Effector memory CD4-positive, alpha-beta T cell (primary cell): ENCODE results near the gene GPRIN2.

Experiments
- DNase-seq, 3 donors: peaks; one replicate each; pipeline ENCODE4 v3.0.0-alpha.2; 2020
- H3K27ac ChIP-seq: 2 replicates; pipeline ENCODE4 v1.7.0; 2013; ENCODE audit warnings: mild to moderate bottlenecking, low read length, moderate library complexity; ENCODE audit not compliant: insufficient read depth, poor library complexity, severe bottlenecking
- H3K27me3 ChIP-seq: replicated peaks from 2 replicates; pipeline ENCODE4 v1.7.0; 2013; ENCODE audit warnings: mild to moderate bottlenecking, low read length; ENCODE audit not compliant: insufficient read depth, control insufficient read depth, poor library complexity, severe bottlenecking
- H3K36me3 ChIP-seq: 2 replicates; pipeline ENCODE4 v1.7.0; 2013; ENCODE audit warnings: mild to moderate bottlenecking, low read length, moderate library complexity; ENCODE audit not compliant: control insufficient read depth, insufficient read depth
- H3K4me1 ChIP-seq: 2 replicates; pipeline ENCODE4 v1.7.0; 2013; ENCODE audit warnings: low read length, mild to moderate bottlenecking; ENCODE audit not compliant: control insufficient read depth, insufficient read depth, poor library complexity, severe bottlenecking
- H3K4me3 ChIP-seq: 2 replicates; pipeline ENCODE4 v1.7.0; 2013; ENCODE audit warnings: low read length, low read depth, mild to moderate bottlenecking; ENCODE audit not compliant: insufficient read depth, poor library complexity, severe bottlenecking
- H3K9me3 ChIP-seq: 2 replicates; pipeline ENCODE4 v1.7.0; 2013; ENCODE audit warnings: mild to moderate bottlenecking, low read length, moderate library complexity; ENCODE audit not compliant: control insufficient read depth

GPRIN2 gene

DNA sequence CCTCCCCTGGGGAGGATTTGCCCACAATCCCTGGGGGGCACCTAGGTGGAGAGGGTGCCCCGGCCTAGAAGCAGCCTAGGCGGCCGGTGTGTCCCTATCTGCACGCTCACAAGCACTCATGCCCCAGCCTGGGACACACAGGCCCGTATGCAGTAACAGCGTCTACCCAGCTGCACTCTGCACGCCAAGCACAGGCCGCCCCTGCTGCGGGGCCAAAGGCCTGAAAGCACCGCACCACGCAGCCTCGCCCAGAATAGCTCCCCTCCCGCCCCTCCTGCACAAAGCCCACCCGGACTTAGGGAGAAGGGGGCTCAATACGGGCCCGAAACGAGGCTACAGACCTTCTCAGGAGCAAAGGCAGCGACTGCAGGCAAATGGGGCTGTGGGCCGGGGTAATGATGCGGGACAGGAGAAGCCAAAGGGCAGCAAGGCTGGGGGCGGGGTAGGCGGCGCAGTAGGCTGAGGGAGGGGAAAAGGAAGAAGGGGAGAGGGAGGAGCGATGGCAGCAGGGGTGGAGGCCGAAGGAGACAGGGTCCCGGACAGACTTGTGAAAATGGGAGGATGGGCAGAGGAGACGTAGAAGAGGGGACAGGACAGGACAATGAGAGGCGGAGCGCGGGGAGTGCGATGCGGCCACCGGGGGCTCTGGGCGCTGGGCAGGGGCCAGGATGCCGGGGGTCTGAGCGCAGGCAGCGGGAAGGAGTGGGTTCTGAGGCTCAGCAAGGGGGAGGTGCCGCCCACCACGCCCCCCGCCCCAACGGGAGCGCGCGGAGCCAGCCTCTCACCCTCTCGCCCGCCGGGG lies 544 bp downstream of the GPRIN2 start:
- Histone ChIP-seq H3K4me1 (no peaks in the 10 kb centered on the region), H3K27me3 (peaks cover 24% of the 10 kb centered on the region), H3K36me3 (no peaks in the 10 kb centered on the region), H3K9me3 (no peaks in the 10 kb centered on the region), H3K4me3 (no peak overlapping the region), H3K27ac (no peak overlapping the region)
- DNase-seq, result no peak

GRCh38 chr10:46555366-46555712 lies 1.1 kb downstream of the GPRIN2 start:
- H3K4me1 ChIP-seq, result no peaks in the 10 kb centered on the region
- no peaks in the 10 kb centered on the region for H3K9me3 ChIP-seq
- H3K4me3 ChIP-seq, result no peak overlapping the region
- no peaks in the 10 kb centered on the region for H3K36me3 ChIP-seq
- DNase-seq, result no peak
- H3K27me3 ChIP-seq, result peaks cover 24% of the 10 kb centered on the region
- no peak overlapping the region for H3K27ac ChIP-seq

- no peaks in the 10 kb centered on the region for H3K36me3 ChIP-seq
- H3K4me3 ChIP-seq, result no peak overlapping the region
- no peak overlapping the region for H3K27ac ChIP-seq
- H3K9me3 ChIP-seq, result no peaks in the 10 kb centered on the region
- H3K27me3 ChIP-seq, result peaks cover 24% of the 10 kb centered on the region
- no peaks in the 10 kb centered on the region for H3K4me1 ChIP-seq
- DNase-seq, result no peak
These were observed 2.2 kb downstream of the GPRIN2 start for GRCh38 chr10:46554166-46554781.

- Histone ChIP-seq H3K27me3 (peaks cover 24% of the 10 kb centered on the region), H3K27ac (no peak overlapping the region), H3K4me3 (no peak overlapping the region), H3K36me3 (no peaks in the 10 kb centered on the region), H3K9me3 (no peaks in the 10 kb centered on the region), H3K4me1 (no peaks in the 10 kb centered on the region)
- no peak for DNase-seq
These were observed 3.0 kb downstream of the GPRIN2 start for GRCh38 chr10:46553238-46554049.

DNA sequence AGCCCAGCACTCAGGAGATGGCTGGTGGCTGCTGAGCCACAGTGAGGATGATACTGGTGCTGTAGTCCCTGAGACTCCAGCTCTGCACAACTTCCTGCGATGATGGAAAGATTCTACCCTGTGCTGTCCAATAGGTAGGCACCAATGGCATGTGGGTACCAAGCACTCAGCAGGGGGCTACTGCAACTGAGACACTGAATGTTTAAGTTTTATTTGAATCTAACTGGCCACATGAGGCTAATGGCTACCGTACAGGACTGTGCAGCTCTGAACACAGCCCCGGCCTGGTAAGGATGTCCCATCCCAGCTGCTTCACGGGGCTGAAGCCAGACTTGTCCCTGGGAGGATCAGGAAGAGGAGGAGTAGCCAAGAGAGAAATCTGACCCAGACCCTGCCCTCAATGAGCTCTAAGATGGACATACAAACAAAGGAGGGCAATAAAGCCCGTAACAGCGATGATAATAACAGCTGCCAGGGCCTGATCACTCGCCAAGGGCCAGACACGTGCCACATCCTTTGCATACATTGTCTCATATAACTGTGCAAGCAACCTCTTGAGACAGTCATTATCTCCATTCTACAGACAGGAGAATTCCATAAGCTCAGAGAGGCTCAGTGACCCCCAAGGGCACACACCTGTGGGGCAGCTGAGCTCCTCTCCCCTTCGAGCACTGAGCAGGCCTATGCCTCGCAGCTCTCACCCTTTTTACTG lies 3.8 kb downstream of the GPRIN2 start:
- no peak overlapping the region for H3K27ac ChIP-seq
- no peak overlapping the region for H3K4me3 ChIP-seq
- no peak for DNase-seq
- peaks cover 19% of the 10 kb centered on the region for H3K27me3 ChIP-seq
- H3K36me3 ChIP-seq, result no peaks in the 10 kb centered on the region
- no peaks in the 10 kb centered on the region for H3K4me1 ChIP-seq
- H3K9me3 ChIP-seq, result no peaks in the 10 kb centered on the region

- Histone ChIP-seq H3K36me3 (no peaks in the 10 kb centered on the region), H3K27me3 (peaks cover 13% of the 10 kb centered on the region), H3K9me3 (no peaks in the 10 kb centered on the region), H3K27ac (no peak overlapping the region), H3K4me1 (no peaks in the 10 kb centered on the region), H3K4me3 (no peak overlapping the region)
- no peak for DNase-seq
These were observed 4.5 kb downstream of the GPRIN2 start for GRCh38 chr10:46551701-46552525.

- Histone ChIP-seq H3K4me3 (no peak overlapping the region), H3K36me3 (no peaks in the 10 kb centered on the region), H3K27me3 (peaks cover 9% of the 10 kb centered on the region), H3K9me3 (no peaks in the 10 kb centered on the region), H3K27ac (no peak overlapping the region), H3K4me1 (no peaks in the 10 kb centered on the region)
- no peak for DNase-seq
These were observed 5.4 kb downstream of the GPRIN2 start for GRCh38 chr10:46550795-46551700.

- DNase-seq, result no peak
- Histone ChIP-seq H3K36me3 (no peaks in the 10 kb centered on the region), H3K9me3 (no peaks in the 10 kb centered on the region), H3K27me3 (peaks cover 1% of the 10 kb centered on the region), H3K27ac (no peak overlapping the region), H3K4me3 (no peak overlapping the region), H3K4me1 (no peaks in the 10 kb centered on the region)
These were observed 6.2 kb downstream of the GPRIN2 start for GRCh38 chr10:46550076-46550790.
